Loucy (cell line): ENCODE data around the gene RTP3.

Source experiments
- CTCF ChIP-seq: fragments of 200-600 bp; sonication (generic); conservative IDR thresholded peaks from 2 replicates; pipeline ENCODE4 v1.5.1; 2014; ENCODE audit warnings: mild to moderate bottlenecking, antibody characterized with exemption, low read length
- EZH2phosphoT487 ChIP-seq: fragments of 200-600 bp; IDR thresholded peaks from 2 replicates; pipeline ENCODE4 v1.6.1; 2018; ENCODE audit warnings: antibody characterized with exemption, mild to moderate bottlenecking, moderate library complexity, borderline replicate concordance

- no peak for TF ChIP-seq CTCF
- TF ChIP-seq EZH2phosphoT487: no peak
Measured at GRCh38 chr3:46482632-46483350, 15.0 kb upstream of the RTP3 start.
